ENCODE results near the gene ALG12.

- no peak for TF ChIP-seq REST (IDR thresholded peaks at IDR 0.05; ENCODE audit: insufficient read depth in 1 of 2, low read depth in 2 of 2, low read length in 2 of 2)
- no peak for TF ChIP-seq POLR2AphosphoS5 (IDR thresholded peaks at IDR 0.05; ENCODE audit: low read depth, low read length)
- no peak for TF ChIP-seq SIN3A (IDR thresholded peaks at IDR 0.05; ENCODE audit: borderline replicate concordance, insufficient read depth, low read length)
- TF ChIP-seq FOXP2 (optimal IDR thresholded peaks at IDR 0.05; ENCODE audit: borderline replicate concordance, extremely low read depth, extremely low read length, insufficient read depth), result no peak
- no peak for TF ChIP-seq TAF1 (IDR thresholded peaks at IDR 0.05; ENCODE audit: borderline replicate concordance, insufficient read depth, low read length)
Observed at GRCh38 chr22:49927483-49928184, 9.4 kb upstream of the ALG12 start.

All from PFSK-1 (cell line).